SK-N-SH (cell line): ENCODE measurements around the gene PRKCA. TPM values are rescaled to one million over a fixed set of nuclear protein-coding genes. Genes with fewer than 3 reads are reported as not detected.
"Not testable (repeated sequence)": the region's sequence is repeated elsewhere in the genome, so short reads cannot be mapped to it uniquely, and the experiment has no call there.

Source experiments
- CTCF ChIA-PET: fragments of 300-600, 350-600 bp; formaldehyde crosslinking; extraction: SDS; loops from one replicate; lab custom pipeline; 2021; lab: Yijun Ruan, JAX
- POLR2A ChIA-PET: fragments of 350-600 bp; sonication (Branson Sonifier 250); formaldehyde crosslinking; extraction: SDS; loops from one replicate; lab custom pipeline; 2020; ENCODE audit warnings: antibody characterized with exemption, inconsistent platforms; lab: Yijun Ruan, JAX
- DNase-seq: peaks from one replicate; pipeline ENCODE4 v3.0.0; 2012
- H2AFZ ChIP-seq: fragments of 200-600 bp; sonication (generic); 2 replicates; pipeline ENCODE4 v1.8.1; 2016; ENCODE audit warnings: antibody characterized with exemption, mild to moderate bottlenecking, low read depth
- H3F3A ChIP-seq: fragments of 200-600 bp; sonication (generic); replicated peaks from 2 replicates; pipeline ENCODE3; 2016; ENCODE audit warnings: antibody characterized with exemption, mild to moderate bottlenecking; ENCODE audit not compliant: insufficient read depth
- H3K27ac ChIP-seq, 2 experiments: fragments of 200-500 bp in 1 of 2; fragments of 200-600 bp in 1 of 2; sonication (Bioruptor generic) in 1 of 2; sonication (generic), shearing (Covaris generic) in 1 of 2; 2 replicates each; pipeline versions ENCODE4 v1.5.1 to v1.6.1; 2014 to 2016; ENCODE audit warnings: low read depth in 2 of 2, inconsistent platforms in 1 of 2, low read length in 1 of 2, mild to moderate bottlenecking in 1 of 2, mixed read lengths in 1 of 2
- H3K27me3 ChIP-seq: fragments of 200-600 bp; sonication (generic), shearing (Covaris generic); 2 replicates; pipeline ENCODE4 v1.6.1; 2016; ENCODE audit warnings: mixed run types; ENCODE audit not compliant: insufficient read depth
- H3K36me3 ChIP-seq, 2 experiments: fragments of 200-500 bp in 1 of 2; fragments of 200-600 bp in 1 of 2; sonication (Bioruptor generic) in 1 of 2; sonication (generic) in 1 of 2; replicated peaks in 1 of 2; 2 replicates each; pipeline versions ENCODE3 to v1.5.1; 2014 to 2016; ENCODE audit warnings: low read length in 1 of 2, mild to moderate bottlenecking in 1 of 2; ENCODE audit not compliant: insufficient read depth in 2 of 2, control insufficient read depth in 1 of 2
- H3K4me1 ChIP-seq, 2 experiments: fragments of 200-500 bp in 1 of 2; fragments of 200-600 bp in 1 of 2; sonication (Bioruptor generic) in 1 of 2; sonication (generic), shearing (Covaris generic) in 1 of 2; 2 replicates each; pipeline versions ENCODE4 v1.5.1 to v1.6.1; 2014 to 2016; ENCODE audit warnings: low read depth in 1 of 2, low read length in 1 of 2, mixed run types in 1 of 2; ENCODE audit not compliant: insufficient read depth in 2 of 2, control insufficient read depth in 1 of 2
- H3K4me2 ChIP-seq: fragments of 200-600 bp; sonication (generic), shearing (Covaris generic); 2 replicates; pipeline ENCODE4 v1.6.1; 2017; ENCODE audit warnings: mixed run types
- H3K4me3 ChIP-seq, 2 experiments: fragments of 200-500 bp in 1 of 2; fragments of 200-600 bp in 1 of 2; sonication (Bioruptor generic) in 1 of 2; sonication (generic), shearing (Covaris generic) in 1 of 2; 2 replicates each; pipeline versions ENCODE4 v1.5.1 to v1.8.1; 2014 to 2016; ENCODE audit warnings: low read depth in 2 of 2, inconsistent platforms in 1 of 2, low read length in 1 of 2, mild to moderate bottlenecking in 1 of 2, mixed read lengths in 1 of 2, moderate library complexity in 1 of 2
- H3K79me2 ChIP-seq: fragments of 200-600 bp; sonication (generic); 2 replicates; pipeline ENCODE4 v1.8.1; 2017; ENCODE audit warnings: mild to moderate bottlenecking; ENCODE audit not compliant: insufficient read depth
- H3K9ac ChIP-seq: fragments of 200-600 bp; sonication (generic); 2 replicates; pipeline ENCODE4 v1.6.1; 2017; ENCODE audit warnings: mixed run types
- H3K9me2 ChIP-seq: fragments of 200-600 bp; sonication (generic); 2 replicates; pipeline ENCODE4 v1.6.1; 2017; ENCODE audit warnings: mixed run types
- H3K9me3 ChIP-seq: fragments of 200-600 bp; sonication (generic); 2 replicates; pipeline ENCODE4 v1.6.1; 2017; ENCODE audit warnings: mixed run types, mild to moderate bottlenecking, moderate library complexity
- H4K20me1 ChIP-seq: fragments of 200-600 bp; sonication (generic); 2 replicates; pipeline ENCODE4 v1.6.1; 2017; ENCODE audit warnings: mild to moderate bottlenecking, mixed run types; ENCODE audit not compliant: insufficient read depth
- CHD2 ChIP-seq: fragments of 150-350 bp; IDR thresholded peaks from 2 replicates; pipeline ENCODE4 v1.6.1; 2018; ENCODE audit warnings: low read length; ENCODE audit not compliant: partially characterized antibody
- EZH2phosphoT487 ChIP-seq: fragments of 200-600 bp; sonication (generic); IDR thresholded peaks from 2 replicates; pipeline ENCODE4 v1.6.1; 2017; ENCODE audit warnings: low read depth, mixed run types, mild to moderate bottlenecking, antibody characterized with exemption, moderate library complexity, borderline replicate concordance
- FOSL2 ChIP-seq: IDR thresholded peaks from 2 replicates; pipeline ENCODE4 v1.4.0; 2012; ENCODE audit warnings: low read depth, mild to moderate bottlenecking, moderate library complexity, borderline replicate concordance
- GATA2 ChIP-seq: sonication (generic); formaldehyde crosslinking; IDR thresholded peaks from 2 replicates; pipeline ENCODE4 v1.5.0; 2020; ENCODE audit warnings: mild to moderate bottlenecking, missing genetic modification reagents
- IRF3 ChIP-seq: fragments of 150-350 bp; IDR thresholded peaks from 2 replicates; pipeline ENCODE4 v1.6.1; 2016; ENCODE audit warnings: mild to moderate bottlenecking, low read depth, low read length
- NFIC ChIP-seq: IDR thresholded peaks from 2 replicates; pipeline ENCODE4 v1.4.0; 2012; ENCODE audit warnings: borderline replicate concordance
- PBX3 ChIP-seq: IDR thresholded peaks from 2 replicates; pipeline ENCODE4; 2012
- REST ChIP-seq: IDR thresholded peaks from 2 replicates; pipeline ENCODE4 v1.6.1; 2012; ENCODE audit warnings: mild to moderate bottlenecking, low read depth, low read length, moderate library complexity
- RXRA ChIP-seq: IDR thresholded peaks from 2 replicates; pipeline ENCODE4 v1.4.0; 2012; ENCODE audit warnings: low read depth, mild to moderate bottlenecking, borderline replicate concordance
- TAF1 ChIP-seq: IDR thresholded peaks from 2 replicates; pipeline ENCODE4 v1.6.1; 2012; ENCODE audit warnings: low read depth, mild to moderate bottlenecking, low read length, moderate library complexity, borderline replicate concordance
- TEAD4 ChIP-seq: IDR thresholded peaks from 2 replicates; pipeline ENCODE4 v1.4.0; 2012; ENCODE audit warnings: mild to moderate bottlenecking, borderline replicate concordance; ENCODE audit not compliant: insufficient read depth
- USF1 ChIP-seq: IDR thresholded peaks from 2 replicates; pipeline ENCODE4 v1.4.0; 2012; ENCODE audit warnings: low read depth, borderline replicate concordance
- USF2 ChIP-seq: fragments of 150-350 bp; IDR thresholded peaks from 2 replicates; pipeline ENCODE4 v1.6.1; 2017; ENCODE audit warnings: antibody characterized with exemption, low read length, low read depth, borderline replicate concordance
- WGBS: methylation state at CpG from one replicate; pipeline ENCODE4 v1.1.6; 2017; ENCODE audit warnings: low lambda C conversion rate; 5-methylcytosine and 5-hydroxymethylcytosine counted together
- polyA plus RNA-seq, 3 experiments: library from polyadenylated mRNA; depleted of rRNA; stranded (reverse); fragments of >200 nt; gene quantifications; 2 replicates each; pipeline ENCODE4 v1.2.3, GENCODE V29; 2012

The PRKCA gene
- polyA plus RNA-seq, 1 of the 3 experiments (the other 2 are of a cell fraction), result 108 TPM

- TF ChIP-seq TEAD4, result no peak
- no peak for TF ChIP-seq USF1
- no peak for TF ChIP-seq USF2
- no peak for TF ChIP-seq FOSL2
- TF ChIP-seq PBX3, result no peak
Observed at GRCh38 chr17:66712453-66712852, 410.0 kb downstream of the PRKCA start (continued).

GRCh38 chr17:66713021-66713532 lies 410.7 kb downstream of the PRKCA start:
- Histone ChIP-seq H3F3A (peaks cover 13% of the 10 kb centered on the region), H3K4me1 (peaks cover 0 to 22% of the 10 kb centered on the region in 2 experiments; a peak in 1 of 4 replicates), H3K36me3 (peaks cover 51 to 66% of the 10 kb centered on the region in 2 experiments)
- H3K4me3 ChIP-seq, H3K27ac ChIP-seq, H2AFZ ChIP-seq, H3K27me3 ChIP-seq, H3K9me2 ChIP-seq, H3K9me3 ChIP-seq, H3K9ac ChIP-seq, POLR2A ChIA-PET, H3K79me2 ChIP-seq, H4K20me1 ChIP-seq, H3K4me2 ChIP-seq, DNase-seq: not testable (repeated sequence)
- WGBS, result 95% methylated on average over 13 of the region's 13 CpGs
- CTCF ChIA-PET, result interaction anchor here (1.1 to 22.6 kb wide), 10 partner anchors 8 to 445 kb away, joined by 3 to 460 read pairs (median 10); no protein-coding TSS in a partner anchor

- H3K4me2 ChIP-seq, result no peak overlapping the region
- H2AFZ ChIP-seq, result no peak overlapping the region
- peaks cover 16% of the 10 kb centered on the region for H3F3A ChIP-seq
- peaks cover 0 to 22% of the 10 kb centered on the region in 2 experiments; a peak in 1 of 4 replicates for H3K4me1 ChIP-seq
- no peaks in the 10 kb centered on the region for H3K9me2 ChIP-seq
- DNase-seq, result no peak
- ChIA-PET POLR2A (no interaction called here), CTCF (interaction anchor here (0.6 to 22.6 kb wide), 15 partner anchors 9 to 666 kb away, joined by 3 to 460 read pairs (median 3); no protein-coding TSS in a partner anchor)
- no peaks in the 10 kb centered on the region for H3K9me3 ChIP-seq
- no peaks in the 10 kb centered on the region for H3K27me3 ChIP-seq
- WGBS, result 83% methylated on average over 6 of the region's 6 CpGs
- H4K20me1 ChIP-seq, result 0 out of 2 replicates have a peak, but pooled peaks cover 5% of the 10 kb centered on the region
- no peaks in the 10 kb centered on the region for H3K79me2 ChIP-seq
- no peak overlapping the region for H3K9ac ChIP-seq
- H3K27ac ChIP-seq, result no peak overlapping the region
- peaks cover 54 to 61% of the 10 kb centered on the region in 2 experiments for H3K36me3 ChIP-seq
- H3K4me3 ChIP-seq, result no peak overlapping the region
- TF ChIP-seq EZH2phosphoT487 (no peak), NFIC (no peak), IRF3 (no peak), TEAD4 (no peak), CHD2 (no peak), TAF1 (no peak), RXRA (no peak), REST (no peak), PBX3 (no peak), FOSL2 (no peak), GATA2 (no peak)
Observed at GRCh38 chr17:66713533-66714042, 411.2 kb downstream of the PRKCA start.
